HG03095 (cell line): ENCODE measurements around the gene TESK2.
"Not testable (repeated sequence)": the region's sequence is repeated elsewhere in the genome, so short reads cannot be mapped to it uniquely, and the experiment has no call there.

Experiments used
- ATAC-seq: cut with Tn5 transposase; IDR thresholded peaks from one replicate; pipeline ENCODE4 v1.9.1; 2021; ENCODE audit warnings: moderate library complexity; ENCODE audit not compliant: unreplicated experiment

Gene TESK2, protein sequence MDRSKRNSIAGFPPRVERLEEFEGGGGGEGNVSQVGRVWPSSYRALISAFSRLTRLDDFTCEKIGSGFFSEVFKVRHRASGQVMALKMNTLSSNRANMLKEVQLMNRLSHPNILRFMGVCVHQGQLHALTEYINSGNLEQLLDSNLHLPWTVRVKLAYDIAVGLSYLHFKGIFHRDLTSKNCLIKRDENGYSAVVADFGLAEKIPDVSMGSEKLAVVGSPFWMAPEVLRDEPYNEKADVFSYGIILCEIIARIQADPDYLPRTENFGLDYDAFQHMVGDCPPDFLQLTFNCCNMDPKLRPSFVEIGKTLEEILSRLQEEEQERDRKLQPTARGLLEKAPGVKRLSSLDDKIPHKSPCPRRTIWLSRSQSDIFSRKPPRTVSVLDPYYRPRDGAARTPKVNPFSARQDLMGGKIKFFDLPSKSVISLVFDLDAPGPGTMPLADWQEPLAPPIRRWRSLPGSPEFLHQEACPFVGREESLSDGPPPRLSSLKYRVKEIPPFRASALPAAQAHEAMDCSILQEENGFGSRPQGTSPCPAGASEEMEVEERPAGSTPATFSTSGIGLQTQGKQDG

DNA sequence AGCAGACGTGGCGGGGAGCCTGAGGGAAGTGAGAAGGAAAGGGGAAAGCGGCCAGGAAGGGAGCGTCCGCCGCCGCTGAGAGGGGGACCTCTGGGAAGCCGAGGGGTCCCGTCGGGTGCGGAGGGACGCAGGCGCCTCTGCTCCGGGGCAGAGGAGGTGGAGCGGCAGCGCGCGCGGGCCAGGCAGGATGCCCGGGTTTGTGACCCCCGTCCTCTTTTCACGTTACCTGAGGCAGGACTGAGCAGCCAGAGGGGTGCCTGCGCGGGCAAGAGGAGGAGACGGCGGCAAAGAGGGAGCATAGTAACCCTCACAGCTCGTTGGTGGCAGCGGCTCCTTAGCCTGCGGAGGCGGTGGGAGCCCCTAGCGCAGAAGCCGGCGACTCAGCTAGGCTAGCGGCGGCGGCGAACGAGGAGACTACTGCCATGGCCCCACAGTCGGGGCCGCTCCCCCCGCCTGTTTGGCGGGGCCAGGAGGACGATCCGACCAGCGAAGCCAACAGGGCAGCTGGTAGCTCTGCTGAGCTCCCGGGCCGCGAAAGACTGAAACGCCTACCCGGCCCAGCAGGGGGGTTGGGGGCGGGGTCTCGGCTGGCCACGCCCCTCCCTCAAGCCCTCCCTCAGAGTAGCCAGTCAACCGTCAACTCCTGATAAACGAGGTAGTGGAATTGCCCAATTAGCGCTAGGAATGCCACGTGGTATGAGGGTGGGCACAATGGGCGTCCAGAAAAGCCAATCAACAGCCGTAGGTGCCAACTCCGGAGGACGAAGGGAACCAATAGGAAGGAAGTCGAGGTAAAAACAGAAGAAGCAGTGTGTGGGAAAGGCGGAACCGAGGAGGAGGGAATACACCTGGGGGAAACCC, at the start of gene TESK2:
Gene TESK2 (minus strand): TSS at position 538 of the 861 bp plus-strand sequence. CDS start 33,378 bp downstream, outside the sequence.
- peak; percentile 83 for ATAC-seq

DNA sequence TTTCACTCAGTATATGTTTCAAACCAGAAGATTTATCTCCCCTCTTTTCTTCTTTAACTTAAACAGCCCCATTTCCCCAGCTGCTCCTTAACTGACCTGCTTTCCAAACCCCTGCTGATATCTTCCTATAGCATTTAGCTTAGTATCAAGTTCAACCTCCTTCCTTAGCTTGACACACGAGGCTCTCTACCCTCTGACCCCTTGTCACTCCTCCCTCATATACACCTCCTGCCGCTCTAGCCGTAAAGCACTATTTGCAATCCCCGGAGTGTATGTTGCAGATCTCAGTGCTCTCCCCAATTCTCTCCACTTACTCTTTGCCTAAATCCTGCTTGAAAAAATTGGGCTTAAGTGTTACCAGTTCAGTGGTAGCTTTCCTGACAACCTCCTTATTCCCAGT, 45.9 kb upstream of the TESK2 start:
- ATAC-seq = no peak

DNA sequence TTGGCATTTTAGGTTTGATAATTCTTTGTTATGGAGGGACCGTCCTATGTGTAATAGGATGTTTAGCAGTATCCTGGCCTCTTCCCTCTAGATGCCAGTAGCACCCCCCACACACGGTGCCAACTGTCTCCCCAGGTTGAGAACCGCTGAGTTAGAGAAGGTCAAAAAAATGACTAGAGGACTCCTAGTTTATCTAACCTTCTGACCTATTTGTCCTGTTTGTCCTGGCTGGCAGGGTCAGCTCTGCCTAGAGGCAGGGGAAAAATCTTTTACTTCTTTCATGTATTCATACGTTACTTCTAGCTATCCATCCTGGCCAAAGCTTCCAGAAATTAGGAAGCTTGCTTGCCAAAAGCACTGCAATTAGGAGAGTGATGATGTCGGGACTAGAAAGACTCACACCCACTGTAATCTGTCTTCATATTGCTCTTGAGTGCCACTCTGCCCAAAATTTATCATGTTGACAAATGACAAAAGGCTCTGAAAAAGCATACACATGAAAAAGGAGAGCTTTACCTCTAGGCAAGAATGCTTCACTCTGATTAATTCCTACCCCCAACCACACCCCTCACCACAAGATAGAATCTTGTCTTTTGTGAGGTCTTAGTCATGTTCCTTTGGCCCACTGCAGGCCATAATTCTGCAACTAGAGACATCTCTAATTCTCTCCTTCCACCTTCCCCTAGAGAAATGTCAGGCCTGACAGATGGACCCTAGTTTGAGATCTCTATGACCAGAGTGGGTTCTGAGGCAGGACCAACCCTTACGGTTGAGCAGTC, 45.2 kb upstream of the TESK2 start:
- no peak for ATAC-seq

DNA sequence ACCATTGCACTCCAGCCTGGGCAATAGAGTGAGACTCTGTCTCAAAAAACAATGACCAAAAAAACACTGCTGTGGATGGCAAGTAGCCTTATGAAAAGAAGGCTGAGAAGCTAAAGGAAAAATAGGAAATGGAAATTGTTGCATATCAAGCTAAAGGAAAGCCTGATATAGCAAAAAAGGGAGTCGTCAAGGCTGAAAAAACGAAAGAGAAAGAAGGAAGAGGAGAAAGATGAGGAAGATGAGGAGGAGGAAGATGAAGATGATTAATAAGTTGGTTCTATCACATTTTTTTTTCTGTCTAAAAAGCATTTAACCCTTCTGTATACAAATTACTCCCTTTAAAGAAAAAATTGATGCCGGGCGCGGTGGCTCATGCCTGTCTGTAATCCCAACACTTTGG, 40.9 kb upstream of the TESK2 start:
- no peak for ATAC-seq

DNA sequence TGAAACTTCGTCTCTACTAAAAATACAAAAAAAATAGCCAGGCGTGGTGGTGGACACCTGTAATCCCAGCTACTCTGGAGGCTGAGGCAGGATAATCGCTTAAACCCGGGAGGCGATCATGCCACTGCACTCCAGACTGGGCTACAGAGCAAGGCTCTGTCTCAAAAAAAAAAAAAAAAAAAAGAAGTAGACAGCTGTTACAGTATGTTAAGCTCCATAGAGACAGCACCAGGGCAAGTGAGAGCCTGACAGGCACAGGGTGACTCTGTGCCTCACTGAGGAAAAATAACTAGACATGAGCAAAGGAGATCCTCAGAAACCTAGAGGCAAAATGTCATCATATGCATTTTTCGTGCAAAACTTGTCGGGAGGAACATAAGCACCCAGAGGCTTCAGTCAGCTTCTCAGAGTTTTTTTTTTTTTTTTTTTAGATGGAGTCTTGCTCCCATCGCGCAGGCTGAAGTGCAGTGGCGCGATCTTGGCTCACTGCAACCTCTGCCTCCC, 39.7 kb upstream of the TESK2 start:
- ATAC-seq = no peak

DNA sequence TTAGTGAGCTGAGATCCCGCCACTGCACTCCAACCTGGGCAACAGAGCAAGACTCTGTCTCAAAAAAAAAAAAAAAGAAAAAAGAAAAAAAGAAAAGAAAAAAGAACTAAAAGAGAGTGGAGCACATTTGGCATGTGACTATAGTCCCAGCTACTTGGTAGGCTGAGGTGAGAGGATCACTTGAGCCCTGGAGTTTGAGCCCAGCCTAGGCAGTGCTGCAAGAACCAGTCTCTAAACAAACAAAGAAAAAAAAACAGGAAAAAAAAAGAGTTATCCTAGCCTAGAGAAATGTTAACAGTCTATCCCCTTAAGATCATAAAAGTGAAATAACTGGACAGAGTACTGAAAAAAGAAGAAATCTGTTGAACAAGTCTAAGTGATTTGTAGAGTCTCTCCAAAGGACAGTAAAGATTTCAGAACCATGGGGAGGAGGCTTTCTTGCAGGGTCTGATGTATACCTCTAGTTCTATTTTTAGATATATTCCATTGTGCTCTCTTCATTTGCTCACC, 35.2 kb upstream of the TESK2 start:
- no peak for ATAC-seq

DNA sequence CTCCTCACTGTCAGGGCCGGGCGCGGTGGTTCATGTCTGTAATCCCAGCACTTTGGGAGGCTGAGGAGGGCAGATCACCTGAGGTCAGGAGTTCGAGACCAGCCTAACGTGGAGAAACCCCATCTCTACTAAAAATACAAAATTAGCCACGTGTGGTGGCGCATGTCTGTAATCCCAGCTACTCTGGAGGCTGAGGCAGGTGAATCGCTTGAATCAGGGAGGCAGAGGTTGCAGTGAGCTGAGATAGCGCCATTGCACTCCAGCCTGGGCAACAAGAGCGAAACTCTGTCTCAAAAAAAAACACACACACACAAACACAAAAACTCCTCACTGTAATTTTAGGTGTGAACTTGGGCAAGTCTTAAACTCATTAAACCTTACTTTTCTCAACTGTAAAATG, 33.0 kb upstream of the TESK2 start:
- not testable (repeated sequence) for ATAC-seq

DNA sequence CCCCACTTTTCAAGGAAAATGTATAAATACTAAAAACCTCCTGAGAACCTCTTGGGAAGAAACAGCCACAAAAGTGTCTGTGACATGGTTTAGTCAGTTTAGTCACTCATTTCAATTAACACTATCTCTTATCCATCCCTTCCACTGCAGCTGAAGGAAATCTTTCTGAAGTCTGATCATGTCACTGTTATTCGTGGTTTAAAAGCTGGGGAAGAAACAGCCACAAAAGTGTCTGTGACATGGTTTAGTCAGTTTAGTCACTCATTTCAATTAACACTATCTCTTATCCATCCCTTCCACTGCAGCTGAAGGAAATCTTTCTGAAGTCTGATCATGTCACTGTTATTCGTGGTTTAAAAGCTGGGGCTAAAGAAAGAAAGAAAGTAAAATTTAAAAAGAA, 32.6 kb upstream of the TESK2 start:
- not testable (repeated sequence) for ATAC-seq

DNA sequence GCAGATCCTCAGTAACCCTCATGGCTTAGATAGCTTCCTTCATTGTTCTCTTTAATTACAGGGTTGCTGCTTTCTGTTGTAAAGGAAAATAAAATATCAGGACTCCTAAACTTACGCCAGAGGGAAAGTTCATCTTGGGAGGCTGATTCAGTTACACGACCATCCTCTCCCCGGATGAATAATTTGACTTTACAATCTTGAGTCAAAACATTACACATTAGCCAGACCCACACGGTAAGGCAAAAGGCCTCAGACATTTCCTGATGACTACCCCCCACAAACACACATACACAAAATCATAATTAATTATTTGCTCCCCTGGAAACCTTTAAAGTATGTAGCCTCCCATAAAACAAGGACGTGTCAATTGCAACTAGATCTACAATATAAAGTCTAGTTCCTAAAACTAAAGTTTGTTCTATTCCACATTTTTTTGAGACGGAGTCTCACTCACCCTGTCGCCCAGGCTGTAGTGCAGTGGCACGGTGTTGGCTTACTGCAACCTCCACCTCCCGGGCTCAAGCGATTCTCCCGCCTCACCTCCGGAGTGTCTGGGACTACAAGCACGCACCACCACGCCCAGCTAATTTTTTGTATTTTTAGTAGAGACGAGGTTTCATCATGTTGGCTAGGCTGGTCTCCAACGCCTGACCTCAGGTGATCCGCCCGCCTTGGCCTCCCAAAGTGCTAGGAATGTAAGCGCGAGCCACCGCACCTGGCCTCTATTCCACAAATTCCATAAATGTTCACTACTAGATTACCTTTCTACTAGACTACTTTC, 31.6 kb upstream of the TESK2 start:
- ATAC-seq = peak; percentile 4

DNA sequence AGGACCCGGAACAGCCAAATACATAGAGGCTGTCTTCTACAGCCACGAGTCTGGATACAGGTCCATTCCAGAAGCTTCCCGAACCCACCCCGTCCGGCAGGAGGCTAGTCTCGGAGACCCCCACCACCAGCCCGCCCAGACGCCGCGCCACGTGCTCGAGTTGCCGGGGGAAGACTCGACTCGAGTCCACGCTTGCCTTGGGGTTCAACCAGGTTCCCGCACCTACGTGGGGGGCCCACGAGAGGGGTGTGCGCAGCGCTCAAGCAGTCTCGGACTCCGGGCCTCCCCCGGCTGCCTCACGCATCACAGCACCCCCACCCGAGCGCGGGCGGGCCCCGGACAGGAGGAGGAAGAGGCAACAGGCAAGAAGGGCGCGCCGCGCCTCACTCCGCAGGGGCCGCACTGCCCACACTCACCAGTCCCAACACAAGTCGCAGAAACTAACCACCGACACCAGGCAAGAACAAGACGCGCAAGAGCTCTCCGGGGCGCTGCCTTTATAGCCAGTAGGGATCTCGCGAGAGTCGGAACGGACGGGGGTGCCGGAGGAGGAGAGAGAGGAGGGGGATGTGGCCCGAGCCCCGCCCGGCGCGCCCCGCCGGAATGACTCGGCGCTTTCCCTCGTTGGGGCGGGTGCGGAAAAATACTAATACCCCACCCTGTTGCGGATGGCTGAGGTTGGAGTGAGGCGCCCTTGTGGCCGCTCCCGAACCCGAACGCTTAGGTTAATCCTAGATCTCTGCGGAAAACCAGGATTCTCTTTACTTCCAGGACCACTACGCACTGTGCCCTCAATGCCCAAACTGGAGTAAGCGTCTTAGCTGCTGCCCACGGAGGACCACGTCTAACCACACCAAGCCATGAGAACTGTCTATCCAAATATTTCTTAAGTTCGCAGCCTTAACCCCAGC, 30.7 kb upstream of the TESK2 start, which contains the start of gene PRDX1:
Gene PRDX1 (minus strand): TSS at position 472 of the 911 bp plus-strand sequence. CDS start 2,841 bp downstream, outside the sequence.
- peak; percentile 69 for ATAC-seq

DNA sequence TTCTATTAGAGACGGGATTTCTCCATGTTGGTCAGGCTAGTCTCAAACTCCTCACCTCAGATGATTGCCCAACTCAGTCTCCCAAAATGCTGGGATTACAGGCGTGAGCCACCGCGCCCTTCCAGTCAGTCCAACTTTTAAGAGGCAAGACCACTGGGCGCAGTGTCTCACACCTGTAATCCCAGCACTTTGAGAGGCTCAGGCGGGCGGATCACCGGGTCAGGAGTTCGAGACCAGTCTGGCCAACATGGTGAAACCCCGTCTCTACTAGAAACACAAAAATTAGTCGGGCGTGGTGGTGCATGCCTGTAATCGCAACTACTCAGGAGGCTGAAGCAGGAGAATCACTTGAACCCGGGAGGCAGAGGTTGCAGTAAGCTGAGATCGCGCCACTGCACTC, 28.8 kb upstream of the TESK2 start:
- ATAC-seq = not testable (repeated sequence)

DNA sequence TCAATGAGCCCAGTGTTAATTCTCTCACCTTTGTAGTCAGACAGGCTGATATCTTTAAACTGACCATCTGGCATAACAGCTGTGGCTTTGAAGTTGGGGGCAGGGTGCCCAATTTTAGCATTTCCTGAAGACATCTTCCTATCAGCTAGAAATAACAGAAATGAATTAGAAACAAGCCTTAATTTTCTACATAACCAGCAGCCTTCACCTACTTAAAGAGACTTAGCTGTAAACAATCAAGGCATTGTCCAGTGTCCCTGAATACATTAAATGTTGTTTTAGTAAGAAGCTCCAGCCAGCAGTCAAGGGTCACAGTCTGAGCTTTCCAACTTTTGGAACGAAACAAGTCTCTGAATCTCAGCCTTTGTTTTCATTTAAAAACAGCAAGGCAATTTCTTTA, 27.9 kb upstream of the TESK2 start:
- no peak for ATAC-seq

DNA sequence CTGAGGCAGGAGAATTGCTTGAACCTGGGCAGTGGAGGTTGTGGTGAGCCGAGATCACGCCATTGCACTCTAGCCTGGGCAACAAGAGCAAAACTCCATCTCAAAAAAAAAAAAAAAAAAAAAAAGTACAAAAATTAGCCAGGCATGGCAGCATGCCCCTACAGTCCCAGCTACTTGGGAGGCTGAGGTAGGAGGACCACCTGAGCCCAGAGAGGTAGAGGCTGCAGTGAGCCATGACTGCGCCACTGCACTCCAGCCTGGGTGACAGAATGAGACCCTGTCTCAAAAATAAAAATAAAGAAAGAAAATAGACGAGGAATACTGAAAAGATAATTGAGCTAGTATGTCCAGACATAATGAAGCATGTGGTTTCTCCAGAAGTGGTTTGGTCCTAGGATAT, 27.4 kb upstream of the TESK2 start:
- not testable (repeated sequence) for ATAC-seq

DNA sequence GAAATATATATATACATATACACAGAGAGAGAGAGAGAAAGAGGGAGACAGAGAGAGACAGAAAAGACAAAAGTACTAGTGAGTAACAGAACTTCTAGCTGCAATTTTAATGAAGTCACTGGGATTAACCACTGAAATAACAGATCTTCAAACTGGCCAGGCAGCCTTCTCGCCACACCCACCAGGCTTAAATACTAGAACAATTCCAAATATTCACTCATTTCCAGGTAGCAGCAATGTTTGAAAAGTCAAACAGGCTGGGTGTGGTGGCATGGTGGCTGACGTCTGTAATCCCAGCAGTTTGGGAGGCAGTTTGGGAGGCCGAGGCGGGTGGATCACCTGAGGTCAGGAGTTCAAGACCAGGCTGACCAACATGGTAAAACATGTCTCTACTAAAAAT, 25.5 kb upstream of the TESK2 start:
- no peak for ATAC-seq

DNA sequence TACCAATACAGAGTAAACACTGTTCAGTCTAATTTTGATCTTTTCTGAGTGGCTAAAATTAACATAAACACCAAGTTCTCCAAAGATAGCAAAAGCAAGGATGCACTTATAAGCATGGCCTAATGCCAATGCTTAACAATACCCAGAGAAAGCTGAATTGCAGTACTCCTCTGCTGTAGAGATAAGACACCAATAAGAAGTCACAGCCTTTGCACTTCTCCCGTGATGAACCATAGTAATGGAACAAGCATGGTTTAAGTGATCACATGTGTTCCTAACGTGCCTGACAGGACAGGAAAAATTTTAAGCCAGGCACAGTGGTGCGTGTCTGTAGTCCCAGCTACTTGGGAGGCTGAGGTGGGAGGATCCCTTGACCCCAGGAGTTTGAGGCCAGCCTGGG, 25.1 kb upstream of the TESK2 start:
- no peak for ATAC-seq

DNA sequence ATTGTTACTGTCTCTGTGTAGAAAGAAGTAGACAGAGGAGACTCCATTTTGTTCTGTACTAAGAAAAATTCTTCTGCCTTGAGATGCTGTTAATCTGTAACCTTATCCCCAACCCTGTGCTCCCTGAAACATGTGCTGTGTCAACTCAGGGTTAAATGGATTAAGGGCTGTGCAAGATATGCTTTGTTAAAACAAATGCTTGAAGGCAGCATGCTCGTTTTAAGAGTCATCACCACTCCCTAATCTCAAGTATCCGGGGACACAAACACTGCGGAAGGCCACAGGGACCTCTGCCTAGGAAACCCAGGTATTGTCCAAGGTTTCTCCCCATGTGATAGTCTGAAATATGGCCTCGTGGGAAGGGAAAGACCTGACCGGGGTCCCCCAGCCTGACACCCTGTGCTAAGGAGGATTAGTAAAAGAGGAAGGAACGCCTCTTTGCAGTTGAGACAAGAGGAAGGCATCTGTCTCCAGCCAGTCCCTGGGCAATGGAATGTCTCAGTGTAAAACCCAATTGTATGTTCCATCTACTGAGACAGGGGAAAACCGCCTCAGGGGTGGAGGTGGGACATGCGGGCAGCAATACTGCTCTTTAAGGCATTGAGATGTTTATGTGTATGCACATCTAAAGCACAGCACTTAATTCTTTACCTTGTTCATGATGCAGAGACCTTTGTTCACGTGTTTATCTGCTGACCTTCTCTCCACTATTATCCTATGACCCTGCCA, 22.7 kb upstream of the TESK2 start:
- ATAC-seq = not testable (repeated sequence)

DNA sequence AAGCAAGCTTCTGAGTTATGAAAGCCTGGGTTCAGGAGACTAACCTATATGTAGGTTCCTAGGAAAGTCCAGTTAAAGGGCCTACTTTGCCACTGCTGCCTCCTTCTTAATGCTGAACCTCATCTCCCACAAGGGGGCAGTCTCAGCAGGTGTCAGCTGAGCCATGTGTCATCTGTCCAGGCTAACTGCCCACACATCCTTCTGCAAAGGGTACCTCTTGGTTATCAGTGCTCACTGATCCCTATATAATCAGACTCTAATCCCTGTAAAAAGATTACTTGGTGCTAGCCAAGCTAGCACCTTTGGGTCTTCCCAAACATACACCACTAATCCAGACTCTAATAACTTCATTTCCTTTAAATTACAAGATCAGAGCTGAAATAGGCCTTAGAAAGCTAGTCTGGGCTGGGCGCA, 21.7 kb upstream of the TESK2 start:
- no peak for ATAC-seq
